Mucosa of descending colon (tissue), 3 donors: ENCODE measurements around the gene FRS3. TPM values are rescaled to one million over a fixed set of nuclear protein-coding genes. Genes with fewer than 3 reads are reported as not detected.

Source experiments
- ATAC-seq: fragments of 200-7000 bp; cut with Tn5 transposase; one replicate; pipeline ENCODE4 v1.9.1; 2020; ENCODE audit warnings: mild to moderate bottlenecking, moderate library complexity
- DNase-seq, 3 donors: peaks; one replicate each; pipeline ENCODE4 v3.0.0-alpha.2; 2020
- H3K36me3 ChIP-seq: fragments of 200-600 bp; one replicate; pipeline ENCODE4 v1.8.0; 2021; ENCODE audit warnings: low read depth, mild to moderate bottlenecking
- H3K4me1 ChIP-seq: fragments of 200-600 bp; one replicate; pipeline ENCODE4 v1.8.0; 2021; ENCODE audit warnings: low read depth, mild to moderate bottlenecking
- H3K4me3 ChIP-seq: fragments of 200-600 bp; one replicate; pipeline ENCODE4 v1.8.0; 2021; ENCODE audit warnings: mild to moderate bottlenecking
- H3K9me3 ChIP-seq: fragments of 200-600 bp; one replicate; pipeline ENCODE4 v1.8.0; 2021; ENCODE audit warnings: mild to moderate bottlenecking
- intact Hi-C, 2 donors: fragments of 100-400 bp; cut with DNase I in 1 of 2; cut with micrococcal nuclease in 1 of 2; formaldehyde crosslinking; loops; one replicate each; pipeline versions ENCODE4 v1.11.0 to v1.11.1; 2022; cut with DNase I, micrococcal nuclease
- total RNA-seq, 3 donors: library from RNA; stranded (reverse); fragmentation: NEBNext Ultra II Directional in 2 of 3; extraction: Animal tissue kit (Norgen Biotek cat#: 25700) in 2 of 3; gene quantifications; one replicate each; pipeline versions ENCODE4 v1.2.1 to v1.2.4, GENCODE V29; 2021 to 2023
- TF ChIP-seq, protein P1 (sequence below): fragments of 200-600 bp; IDR thresholded peaks from one replicate; pipeline ENCODE4 v1.8.0; 2022; ENCODE audit warnings: antibody characterized with exemption, mild to moderate bottlenecking
- donor health status: DM: no; HTN: no; CAD: no; lungs with moderate emphysema.
- donor health status: DM: no; HTN: no; CAD: no.
- donor health status: DM: no; HTN: yes; CAD: no.

Gene FRS3
- total RNA-seq, 3 donors from 2014 or later, result 3.6 to 7.9 (median 4.6) TPM

DNA sequence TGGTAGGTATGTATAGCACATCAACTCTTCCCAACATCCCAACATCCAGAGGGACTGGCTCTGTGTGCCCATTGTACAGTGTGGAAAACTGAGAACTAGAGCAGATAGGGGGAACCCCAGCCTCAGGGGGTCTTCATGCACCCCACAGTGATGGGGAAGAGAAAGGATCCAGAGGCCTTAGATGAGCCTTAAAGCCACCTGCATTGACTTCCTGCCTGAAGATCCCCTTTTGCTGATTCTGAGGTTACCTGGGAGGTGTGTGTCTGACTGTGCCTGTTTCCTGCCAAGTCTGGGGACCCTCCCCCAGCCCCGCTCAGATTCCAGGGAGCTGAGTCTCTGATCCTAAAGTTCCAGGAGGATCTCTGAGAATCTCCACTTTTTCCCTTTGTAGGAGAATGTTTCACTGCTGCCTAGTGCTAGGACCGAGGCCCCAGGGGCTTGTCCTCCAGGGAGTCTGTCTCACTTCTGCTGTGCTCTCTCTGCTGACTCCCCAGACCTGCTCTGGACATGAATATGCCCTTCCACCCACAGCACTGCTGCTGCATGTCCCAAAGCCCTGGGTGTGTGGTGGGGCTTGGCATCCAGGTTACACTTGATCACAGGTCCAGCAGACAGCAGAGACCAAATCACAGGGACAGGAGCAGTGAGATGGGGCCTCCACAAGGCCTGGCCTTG lies 19.7 kb downstream of the FRS3 start:
- Histone ChIP-seq H3K4me3 (no peak overlapping the region), H3K4me1 (no peaks in the 10 kb centered on the region), H3K36me3 (no peaks in the 10 kb centered on the region), H3K9me3 (no peaks in the 10 kb centered on the region)
- no peak for ATAC-seq
- TF ChIP-seq, protein P1, sequence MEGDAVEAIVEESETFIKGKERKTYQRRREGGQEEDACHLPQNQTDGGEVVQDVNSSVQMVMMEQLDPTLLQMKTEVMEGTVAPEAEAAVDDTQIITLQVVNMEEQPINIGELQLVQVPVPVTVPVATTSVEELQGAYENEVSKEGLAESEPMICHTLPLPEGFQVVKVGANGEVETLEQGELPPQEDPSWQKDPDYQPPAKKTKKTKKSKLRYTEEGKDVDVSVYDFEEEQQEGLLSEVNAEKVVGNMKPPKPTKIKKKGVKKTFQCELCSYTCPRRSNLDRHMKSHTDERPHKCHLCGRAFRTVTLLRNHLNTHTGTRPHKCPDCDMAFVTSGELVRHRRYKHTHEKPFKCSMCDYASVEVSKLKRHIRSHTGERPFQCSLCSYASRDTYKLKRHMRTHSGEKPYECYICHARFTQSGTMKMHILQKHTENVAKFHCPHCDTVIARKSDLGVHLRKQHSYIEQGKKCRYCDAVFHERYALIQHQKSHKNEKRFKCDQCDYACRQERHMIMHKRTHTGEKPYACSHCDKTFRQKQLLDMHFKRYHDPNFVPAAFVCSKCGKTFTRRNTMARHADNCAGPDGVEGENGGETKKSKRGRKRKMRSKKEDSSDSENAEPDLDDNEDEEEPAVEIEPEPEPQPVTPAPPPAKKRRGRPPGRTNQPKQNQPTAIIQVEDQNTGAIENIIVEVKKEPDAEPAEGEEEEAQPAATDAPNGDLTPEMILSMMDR, result no peak
- intact Hi-C loops, result no loop called here
- peak in 1 of 3 donors; percentile 10 for DNase-seq

- ATAC-seq (no peak), DNase-seq (peak in 1 of 3 donors; percentile 7)
- Histone ChIP-seq H3K36me3 (no peaks in the 10 kb centered on the region), H3K9me3 (no peaks in the 10 kb centered on the region), H3K4me1 (no peaks in the 10 kb centered on the region), H3K4me3 (no peak overlapping the region)
- intact Hi-C loops, result no loop called here
- TF ChIP-seq, protein P1, result no peak
Observed at GRCh38 chr6:41759106-41759904, 20.4 kb downstream of the FRS3 start.

DNA sequence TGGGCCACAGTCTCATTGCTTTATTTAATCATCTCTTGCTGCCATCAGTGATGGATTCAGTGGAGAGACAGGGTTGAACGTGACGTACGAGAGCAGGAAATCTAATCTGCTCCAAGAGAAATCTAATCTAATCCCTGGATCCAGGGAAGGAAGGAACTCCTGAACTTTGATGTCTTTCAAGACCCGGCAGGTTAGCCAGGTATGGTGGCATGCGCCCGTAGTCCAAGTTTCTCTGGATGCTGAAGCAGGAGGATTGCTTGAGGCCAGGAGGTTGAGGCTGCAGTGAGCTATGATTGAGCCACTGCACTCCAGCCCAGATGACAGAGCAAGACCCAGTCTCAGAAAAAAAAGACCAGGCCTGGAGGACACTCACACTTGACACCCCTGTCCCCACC lies 21.1 kb downstream of the FRS3 start:
- intact Hi-C loops, result no loop called here
- Histone ChIP-seq H3K9me3 (no peaks in the 10 kb centered on the region), H3K36me3 (no peaks in the 10 kb centered on the region), H3K4me1 (no peaks in the 10 kb centered on the region), H3K4me3 (no peak overlapping the region)
- ATAC-seq (no peak), DNase-seq (peak in 1 of 3 donors; percentile 6)
- TF ChIP-seq, protein P1, result no peak

DNA sequence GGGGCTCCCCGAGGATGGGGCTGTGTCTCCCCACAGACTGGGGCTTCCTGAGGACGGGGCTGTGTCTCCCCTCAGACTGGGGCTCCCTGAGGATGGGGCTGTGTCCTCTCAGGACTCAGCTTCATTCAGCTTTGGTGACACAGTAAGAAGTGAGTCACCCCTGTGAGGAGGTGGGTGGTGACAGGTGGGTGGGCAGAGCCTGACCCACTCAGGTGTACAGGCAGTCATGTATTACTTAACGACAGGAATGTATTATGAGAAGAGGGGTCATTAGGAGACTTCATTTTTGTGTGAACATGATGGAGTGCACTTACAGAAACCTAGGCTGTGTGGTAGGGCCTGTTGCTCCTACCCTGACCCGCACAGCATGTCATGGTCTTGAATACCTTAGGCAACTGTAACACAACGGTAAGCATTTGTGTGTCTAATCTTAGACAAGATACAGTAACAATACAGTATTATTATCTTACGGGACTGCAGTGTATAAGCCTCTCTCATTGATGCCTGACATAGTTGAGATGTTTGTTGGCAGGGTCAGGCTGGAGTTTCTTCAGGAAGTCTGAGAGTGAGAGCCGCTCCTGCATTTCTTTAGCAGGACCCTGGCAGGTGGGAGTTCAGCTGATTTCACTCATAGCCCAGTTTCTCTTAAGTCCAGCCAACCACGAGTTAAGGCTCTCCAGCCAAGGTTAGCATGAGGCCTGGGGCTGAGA lies 21.6 kb downstream of the FRS3 start:
- TF ChIP-seq, protein P1, result no peak

DNA sequence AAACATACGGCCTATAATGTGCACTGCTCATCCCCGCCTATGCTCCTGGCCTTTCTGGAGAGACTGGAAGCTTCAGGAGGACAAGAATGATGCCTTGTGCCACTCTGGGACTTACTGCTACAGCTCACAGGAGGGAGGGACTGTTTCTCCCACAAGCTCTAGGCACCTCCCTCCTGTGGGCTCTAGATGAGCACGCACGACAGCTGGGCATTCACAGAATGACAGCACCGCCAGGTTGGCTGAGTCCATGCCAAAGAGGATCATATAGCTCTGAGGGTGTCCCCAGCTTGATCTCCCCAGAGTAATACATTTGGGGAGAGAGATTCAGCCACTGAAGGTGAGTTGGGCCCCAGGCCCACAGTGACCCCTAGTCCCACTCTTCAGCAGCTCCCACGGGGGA lies 22.4 kb downstream of the FRS3 start:
- Histone ChIP-seq H3K4me3 (no peak overlapping the region), H3K4me1 (no peaks in the 10 kb centered on the region), H3K36me3 (no peaks in the 10 kb centered on the region), H3K9me3 (no peaks in the 10 kb centered on the region)
- TF ChIP-seq, protein P1, result no peak
- DNase-seq (peak in 1 of 3 donors; percentile 7), ATAC-seq (no peak)
- intact Hi-C loops, result no loop called here

More for the DNA sequence above, 21.6 kb downstream of the FRS3 start:
- DNase-seq (no peak), ATAC-seq (no peak)
- no peaks in the 10 kb centered on the region for H3K36me3 ChIP-seq
- no peak overlapping the region for H3K4me3 ChIP-seq
- no peaks in the 10 kb centered on the region for H3K9me3 ChIP-seq
- intact Hi-C loops, result no loop called here
- no peaks in the 10 kb centered on the region for H3K4me1 ChIP-seq
